Uterus (tissue), 2 donors: Measurements from ENCODE around the gene KCNJ15.

ENCODE experiments used
- POLR2A ChIP-seq, 2 donors: fragments of 450-650 bp; IDR thresholded peaks; one replicate each; pipeline ENCODE4 v1.6.1; 2016; ENCODE audit warnings: antibody characterized with exemption in 2 of 2, mild to moderate bottlenecking in 1 of 2, moderate library complexity in 1 of 2
- TF ChIP-seq, protein P1 (sequence below), 4 experiments: fragments of 200-600 bp in 2 of 4; fragments of 450-650 bp in 2 of 4; sonication (generic) in 2 of 4; IDR thresholded peaks; one replicate each; pipeline ENCODE4 v1.5.1; 2016 to 2019; ENCODE audit warnings: antibody characterized with exemption in 4 of 4, mild to moderate bottlenecking in 2 of 4, moderate library complexity in 1 of 4

DNA sequence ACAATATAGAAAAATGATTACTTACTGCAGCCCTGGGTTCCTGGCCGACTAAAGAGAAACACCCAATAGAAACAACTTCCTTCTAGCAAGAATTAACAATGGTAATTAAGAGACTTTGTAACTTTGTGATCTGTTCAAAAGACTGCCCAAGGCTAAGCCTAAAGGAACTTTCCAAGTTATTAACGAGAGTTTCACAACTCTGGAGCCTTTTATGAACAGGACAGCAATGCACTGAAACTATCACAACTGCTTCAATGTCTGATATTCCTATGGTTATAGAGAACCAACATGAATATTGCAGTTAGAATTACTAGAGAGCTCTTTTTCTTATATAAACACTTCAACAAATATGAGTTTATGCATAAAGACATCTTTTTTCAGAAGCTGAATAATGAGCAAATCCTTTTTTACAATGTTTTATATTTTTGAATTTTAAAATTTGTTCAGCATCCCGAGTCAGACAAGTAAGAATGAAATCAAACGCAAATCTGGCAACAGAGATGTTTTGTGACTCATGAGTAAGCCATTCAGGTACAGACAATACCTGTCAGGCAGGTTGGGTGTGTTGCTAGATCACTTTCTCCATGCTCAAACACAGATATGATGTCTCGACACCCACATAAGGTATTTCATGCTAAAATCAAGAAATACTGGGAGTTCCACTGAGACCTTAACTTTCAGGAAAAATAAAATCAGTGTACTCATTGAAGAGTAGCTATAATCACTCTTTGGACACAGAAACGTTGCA lies 22.2 kb upstream of the KCNJ15 start:
- TF ChIP-seq POLR2A (IDR thresholded peaks at IDR 0.05), result no peak
- TF ChIP-seq, protein P1, sequence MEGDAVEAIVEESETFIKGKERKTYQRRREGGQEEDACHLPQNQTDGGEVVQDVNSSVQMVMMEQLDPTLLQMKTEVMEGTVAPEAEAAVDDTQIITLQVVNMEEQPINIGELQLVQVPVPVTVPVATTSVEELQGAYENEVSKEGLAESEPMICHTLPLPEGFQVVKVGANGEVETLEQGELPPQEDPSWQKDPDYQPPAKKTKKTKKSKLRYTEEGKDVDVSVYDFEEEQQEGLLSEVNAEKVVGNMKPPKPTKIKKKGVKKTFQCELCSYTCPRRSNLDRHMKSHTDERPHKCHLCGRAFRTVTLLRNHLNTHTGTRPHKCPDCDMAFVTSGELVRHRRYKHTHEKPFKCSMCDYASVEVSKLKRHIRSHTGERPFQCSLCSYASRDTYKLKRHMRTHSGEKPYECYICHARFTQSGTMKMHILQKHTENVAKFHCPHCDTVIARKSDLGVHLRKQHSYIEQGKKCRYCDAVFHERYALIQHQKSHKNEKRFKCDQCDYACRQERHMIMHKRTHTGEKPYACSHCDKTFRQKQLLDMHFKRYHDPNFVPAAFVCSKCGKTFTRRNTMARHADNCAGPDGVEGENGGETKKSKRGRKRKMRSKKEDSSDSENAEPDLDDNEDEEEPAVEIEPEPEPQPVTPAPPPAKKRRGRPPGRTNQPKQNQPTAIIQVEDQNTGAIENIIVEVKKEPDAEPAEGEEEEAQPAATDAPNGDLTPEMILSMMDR (IDR thresholded peaks at IDR 0.05), result no peak
